ENCODE data around the gene CACNB2. TPM values are rescaled to one million over a fixed set of nuclear protein-coding genes. Genes with fewer than 3 reads are reported as not detected.

The CACNB2 gene
- total RNA-seq, 4 donors from 2014 or later: 73.5 to 108 (median 87.2) TPM

GRCh38 chr10:18211862-18212261 is 71.6 kb downstream of the CACNB2 start:
- no peak overlapping the region for H3K27ac ChIP-seq (replicated peaks in 1 of 4)
- H3K9me3 ChIP-seq: no peaks in the 10 kb centered on the region
- WGBS: 69% methylated on average over 4 of the region's 4 CpGs
- TF ChIP-seq, protein P1, sequence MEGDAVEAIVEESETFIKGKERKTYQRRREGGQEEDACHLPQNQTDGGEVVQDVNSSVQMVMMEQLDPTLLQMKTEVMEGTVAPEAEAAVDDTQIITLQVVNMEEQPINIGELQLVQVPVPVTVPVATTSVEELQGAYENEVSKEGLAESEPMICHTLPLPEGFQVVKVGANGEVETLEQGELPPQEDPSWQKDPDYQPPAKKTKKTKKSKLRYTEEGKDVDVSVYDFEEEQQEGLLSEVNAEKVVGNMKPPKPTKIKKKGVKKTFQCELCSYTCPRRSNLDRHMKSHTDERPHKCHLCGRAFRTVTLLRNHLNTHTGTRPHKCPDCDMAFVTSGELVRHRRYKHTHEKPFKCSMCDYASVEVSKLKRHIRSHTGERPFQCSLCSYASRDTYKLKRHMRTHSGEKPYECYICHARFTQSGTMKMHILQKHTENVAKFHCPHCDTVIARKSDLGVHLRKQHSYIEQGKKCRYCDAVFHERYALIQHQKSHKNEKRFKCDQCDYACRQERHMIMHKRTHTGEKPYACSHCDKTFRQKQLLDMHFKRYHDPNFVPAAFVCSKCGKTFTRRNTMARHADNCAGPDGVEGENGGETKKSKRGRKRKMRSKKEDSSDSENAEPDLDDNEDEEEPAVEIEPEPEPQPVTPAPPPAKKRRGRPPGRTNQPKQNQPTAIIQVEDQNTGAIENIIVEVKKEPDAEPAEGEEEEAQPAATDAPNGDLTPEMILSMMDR (IDR thresholded peaks at IDR 0.05): no peak
- TF ChIP-seq EP300 (IDR thresholded peaks at IDR 0.05) (no peak), POLR2A (IDR thresholded peaks at IDR 0.05; ENCODE audit: low read depth) (no peak), POLR2AphosphoS5 (IDR thresholded peaks at IDR 0.05) (no peak)
- H3K36me3 ChIP-seq: no peaks in the 10 kb centered on the region
- H3K27me3 ChIP-seq: no peaks in the 10 kb centered on the region
- intact Hi-C loops (cut with DNase I): no loop called here
- H3K4me1 ChIP-seq: peaks cover 13 to 85% (median 81%) of the 10 kb centered on the region in 4 donors
- no peak overlapping the region for H3K4me3 ChIP-seq
- no peak for DNase-seq (ENCODE audit: extremely low spot score)

DNA sequence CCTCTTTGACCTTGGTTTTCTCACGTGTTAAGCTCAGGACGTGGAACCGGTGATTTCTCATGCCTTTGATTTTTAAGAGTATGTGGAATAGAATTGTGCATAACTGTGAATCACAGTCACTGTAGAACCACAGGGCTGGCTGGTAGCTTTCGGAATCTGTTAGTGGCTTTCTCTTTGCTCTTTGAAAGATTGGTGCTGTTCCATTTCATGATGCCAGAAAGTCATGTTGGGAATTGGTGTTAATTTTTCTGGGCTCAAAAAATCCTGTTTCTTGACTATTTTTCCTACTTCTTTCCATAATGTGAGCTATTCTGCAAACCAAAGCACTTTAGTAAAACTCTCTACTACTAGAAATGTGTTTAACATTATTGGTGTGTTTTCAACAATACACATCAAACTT is 73.0 kb downstream of the CACNB2 start:
- intact Hi-C loops (cut with DNase I): no loop called here
- TF ChIP-seq, protein P1 (IDR thresholded peaks at IDR 0.05): no peak
- no peak for TF ChIP-seq POLR2A (IDR thresholded peaks at IDR 0.05; ENCODE audit: low read depth)
- no peak for TF ChIP-seq EP300 (IDR thresholded peaks at IDR 0.05)
- no peak for TF ChIP-seq POLR2AphosphoS5 (IDR thresholded peaks at IDR 0.05)
- H3K4me3 ChIP-seq: no peak overlapping the region
- WGBS: 58% methylated on average over 4 of the region's 4 CpGs
- H3K9me3 ChIP-seq: no peaks in the 10 kb centered on the region
- H3K27me3 ChIP-seq: no peaks in the 10 kb centered on the region
- H3K4me1 ChIP-seq: peaks cover 18 to 92% (median 90%) of the 10 kb centered on the region in 4 donors
- peak overlapping the region in 1 of 4 donors; percentile 32 for H3K27ac ChIP-seq (replicated peaks in 1 of 4)
- no peak for DNase-seq (ENCODE audit: extremely low spot score)
- H3K36me3 ChIP-seq: no peaks in the 10 kb centered on the region

GRCh38 chr10:18214691-18215563 is 74.7 kb downstream of the CACNB2 start:
- Histone ChIP-seq H3K27me3 (no peaks in the 10 kb centered on the region), H3K4me3 (peak overlapping the region in 1 of 4 donors; percentile 16), H3K4me1 (peaks cover 14 to 93% (median 91%) of the 10 kb centered on the region in 4 donors), H3K36me3 (no peaks in the 10 kb centered on the region), H3K27ac (replicated peaks in 1 of 4) (peak overlapping the region in 2 of 4 donors; percentile 10 to 21), H3K9me3 (no peaks in the 10 kb centered on the region)
- no peak for DNase-seq (ENCODE audit: extremely low spot score)
- TF ChIP-seq POLR2A (IDR thresholded peaks at IDR 0.05; ENCODE audit: low read depth) (no peak), POLR2AphosphoS5 (IDR thresholded peaks at IDR 0.05) (peak in 1 of 2 donors; percentile 45)
- TF ChIP-seq, protein P1 (IDR thresholded peaks at IDR 0.05): peak; percentile 78 to 86 (median 84)
- WGBS: 39% methylated on average over 10 of the region's 10 CpGs
- intact Hi-C loops (cut with DNase I): loop anchor here (5.0 kb wide), 3 partner anchors 73 to 368 kb away; partner anchors contain the start of gene CACNB2

DNA sequence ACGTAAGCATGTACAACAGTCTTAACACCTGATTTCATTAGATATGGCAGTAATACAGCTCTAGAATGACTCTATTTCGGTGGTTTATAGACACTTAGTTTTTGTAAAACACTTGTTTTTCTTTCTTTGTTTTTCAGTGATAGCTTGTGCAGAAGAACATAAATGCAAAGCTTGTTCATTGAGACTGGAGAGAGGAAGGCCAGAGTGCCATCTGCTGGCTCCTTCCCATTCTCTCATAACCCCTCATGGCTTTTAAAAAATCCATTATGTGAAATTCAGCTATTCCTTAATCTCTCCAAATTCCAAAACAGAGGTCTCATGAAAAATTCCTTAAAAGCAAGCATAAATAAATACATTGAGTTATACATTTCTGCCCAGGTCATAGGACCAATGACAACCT is 76.3 kb downstream of the CACNB2 start:
- Histone ChIP-seq H3K36me3 (no peaks in the 10 kb centered on the region), H3K27ac (replicated peaks in 1 of 4) (peak overlapping the region in 1 of 4 donors; percentile 5), H3K4me1 (peaks cover 11 to 93% (median 90%) of the 10 kb centered on the region in 4 donors), H3K4me3 (no peak overlapping the region), H3K27me3 (no peaks in the 10 kb centered on the region), H3K9me3 (no peaks in the 10 kb centered on the region)
- DNase-seq (ENCODE audit: extremely low spot score): no peak
- TF ChIP-seq EP300 (IDR thresholded peaks at IDR 0.05): no peak
- TF ChIP-seq, protein P1 (IDR thresholded peaks at IDR 0.05): peak; percentile 41 to 55 (median 50)
- 60% methylated on average over 2 of the region's 2 CpGs for WGBS
- intact Hi-C loops (cut with DNase I): loop anchor here (5.0 kb wide), 3 partner anchors 74 to 369 kb away; partner anchors contain the start of gene CACNB2

Measured in esophagus muscularis mucosa (tissue), 4 donors.